ENCODE data around the gene MBLAC1.

MBLAC1 gene, protein sequence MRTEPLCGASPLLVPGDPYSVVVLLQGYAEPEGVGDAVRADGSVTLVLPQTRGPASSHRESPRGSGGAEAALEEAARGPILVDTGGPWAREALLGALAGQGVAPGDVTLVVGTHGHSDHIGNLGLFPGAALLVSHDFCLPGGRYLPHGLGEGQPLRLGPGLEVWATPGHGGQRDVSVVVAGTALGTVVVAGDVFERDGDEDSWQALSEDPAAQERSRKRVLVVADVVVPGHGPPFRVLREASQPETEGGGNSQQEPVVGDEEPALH

DNA sequence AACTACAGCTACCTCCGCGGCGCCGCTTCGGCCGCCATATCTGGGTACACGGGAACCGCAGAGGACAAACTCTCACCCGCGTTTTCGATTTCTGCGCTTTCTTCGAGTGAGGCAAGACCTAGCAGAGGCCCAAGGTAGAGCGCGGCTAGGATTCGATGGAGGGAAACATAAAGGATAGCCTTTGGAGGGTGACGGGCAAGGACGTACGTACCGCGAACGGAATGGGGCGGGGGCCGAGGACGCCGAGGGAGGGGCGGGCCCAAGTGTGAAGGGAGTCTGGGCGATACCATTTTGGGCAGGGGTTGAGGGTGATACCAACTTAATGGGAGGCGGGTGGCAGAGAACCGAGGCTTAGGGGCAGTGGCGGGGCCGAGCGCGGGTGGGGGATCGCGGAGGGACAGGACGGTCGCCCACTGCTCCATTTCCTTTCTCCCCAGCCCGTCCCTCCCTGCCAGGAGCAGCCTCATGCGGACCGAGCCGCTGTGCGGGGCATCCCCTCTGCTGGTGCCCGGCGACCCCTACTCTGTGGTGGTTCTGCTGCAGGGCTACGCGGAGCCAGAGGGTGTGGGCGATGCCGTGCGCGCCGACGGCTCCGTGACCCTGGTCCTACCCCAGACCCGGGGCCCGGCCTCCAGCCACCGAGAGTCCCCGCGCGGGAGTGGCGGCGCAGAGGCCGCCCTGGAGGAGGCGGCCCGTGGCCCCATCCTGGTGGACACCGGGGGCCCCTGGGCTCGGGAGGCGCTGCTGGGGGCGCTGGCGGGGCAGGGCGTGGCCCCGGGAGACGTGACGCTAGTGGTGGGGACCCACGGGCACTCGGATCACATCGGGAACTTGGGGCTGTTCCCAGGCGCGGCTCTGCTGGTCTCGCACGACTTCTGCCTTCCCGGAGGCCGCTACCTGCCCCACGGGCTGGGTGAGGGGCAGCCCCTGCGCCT is at the start of gene MBLAC1:
MBLAC1 (plus strand) TSS at position 37 of the 935 bp plus-strand sequence; CDS start at position 466, 429 bp downstream.
- DNase-seq = peak; percentile 76

DNA sequence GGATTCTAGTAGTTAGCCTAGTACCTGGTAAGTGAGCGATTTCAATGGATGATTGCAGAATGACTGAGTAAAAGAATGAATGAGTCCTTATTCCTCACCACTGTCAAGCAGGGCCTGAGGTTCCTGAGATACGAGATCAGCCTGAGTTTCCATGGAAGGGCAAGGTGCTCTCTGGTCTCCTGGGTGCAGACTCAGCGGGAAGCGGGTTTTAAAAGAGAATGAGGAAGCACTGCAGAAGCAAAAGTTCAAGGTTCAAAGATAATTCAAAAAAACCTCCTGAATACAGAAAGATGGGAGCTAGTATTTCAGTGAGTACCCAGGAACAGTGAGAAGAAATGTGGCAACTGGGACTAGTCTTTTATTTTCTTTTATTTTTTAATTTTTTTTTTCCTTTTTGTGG is 49.6 kb upstream of the MBLAC1 start:
- DNase-seq = no peak

DNA sequence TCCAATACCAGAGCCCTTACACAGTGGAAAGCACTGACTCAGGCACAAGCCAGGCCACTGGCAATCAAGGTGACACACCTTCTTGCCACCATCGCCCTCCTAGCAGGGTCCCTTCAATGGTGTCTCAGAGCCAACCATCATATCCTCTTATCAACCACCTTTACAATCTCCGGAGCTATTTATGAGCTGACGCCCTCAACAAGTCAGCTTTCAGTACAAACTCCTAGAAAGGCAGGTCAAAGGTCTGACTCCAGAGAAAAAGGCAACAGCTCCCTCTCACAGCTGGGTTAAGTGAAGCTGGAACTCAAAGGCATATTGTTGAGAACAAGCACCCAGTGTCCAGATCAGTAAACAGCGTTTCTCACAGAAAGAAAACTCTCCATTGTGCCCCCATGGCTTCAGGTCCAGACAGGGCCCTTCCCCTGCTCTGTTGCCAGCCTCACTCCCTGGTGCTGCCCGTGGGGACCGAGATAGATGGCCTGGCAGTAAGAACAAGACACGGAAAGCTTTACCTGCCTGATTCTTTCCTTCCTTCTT is 47.7 kb upstream of the MBLAC1 start:
- DNase-seq = no peak

DNA sequence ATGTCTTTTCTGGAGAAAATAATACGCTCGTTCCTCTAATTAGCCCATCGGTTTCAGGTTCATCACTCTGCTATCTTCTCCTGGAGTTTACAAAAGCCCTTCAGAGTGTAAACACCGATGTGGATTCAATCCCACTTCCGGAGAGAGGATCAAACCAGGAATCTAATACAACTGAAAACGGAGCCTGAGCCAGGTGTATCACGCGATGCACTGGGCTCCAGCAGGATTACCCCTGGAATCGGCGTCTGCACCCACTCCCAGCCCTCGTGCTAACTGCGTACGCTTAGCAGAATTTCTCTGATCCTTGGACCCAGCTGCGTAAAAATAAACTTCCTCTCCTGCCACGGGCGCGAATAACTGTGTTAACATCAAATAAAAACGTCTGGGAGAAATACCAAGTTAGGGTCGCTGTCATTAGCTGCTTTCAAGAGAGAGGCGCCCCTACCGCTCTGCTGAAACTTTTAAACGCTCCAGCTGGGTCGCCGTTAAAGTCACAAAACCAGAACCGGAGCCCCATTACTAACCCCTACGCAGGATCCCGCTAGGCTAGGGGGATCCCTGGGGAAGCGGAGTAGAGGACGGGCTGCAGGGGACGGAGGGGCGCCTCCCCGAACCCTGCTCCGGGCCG is 45.7 kb upstream of the MBLAC1 start:
- DNase-seq = peak; percentile 8

DNA sequence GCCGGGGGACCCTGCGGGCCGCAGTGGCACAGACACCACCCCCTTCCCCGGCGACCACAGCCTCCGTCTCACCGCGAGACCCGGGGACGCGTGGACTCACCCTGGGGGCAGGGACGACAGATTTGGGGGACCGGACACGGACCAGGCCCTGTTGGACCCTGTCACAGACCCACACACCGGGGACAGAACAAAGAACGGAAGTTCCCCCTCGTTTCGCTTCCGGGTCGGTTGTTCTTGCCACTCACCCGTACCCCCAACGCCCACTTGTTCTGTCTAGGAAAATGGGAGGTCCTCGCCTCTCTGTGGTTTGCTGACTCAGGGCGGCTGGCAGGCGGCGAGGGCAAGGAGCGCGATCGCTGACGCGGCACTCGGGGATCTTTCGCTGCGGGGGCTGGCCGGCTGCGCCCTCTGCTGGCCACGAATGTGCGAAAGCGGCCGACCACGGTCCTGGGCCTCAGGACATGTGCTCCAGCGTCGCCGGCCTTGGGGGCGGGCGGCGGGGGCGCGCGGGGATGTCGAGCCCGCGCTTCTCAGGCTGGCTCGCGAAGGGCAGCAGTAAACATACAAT is 45.1 kb upstream of the MBLAC1 start, which contains the start of gene ZNF3:
ZNF3 (minus strand) TSS at position 189 of the 568 bp plus-strand sequence. CDS start 4,366 bp downstream, outside the sequence.
- peak; percentile 90 for DNase-seq

DNA sequence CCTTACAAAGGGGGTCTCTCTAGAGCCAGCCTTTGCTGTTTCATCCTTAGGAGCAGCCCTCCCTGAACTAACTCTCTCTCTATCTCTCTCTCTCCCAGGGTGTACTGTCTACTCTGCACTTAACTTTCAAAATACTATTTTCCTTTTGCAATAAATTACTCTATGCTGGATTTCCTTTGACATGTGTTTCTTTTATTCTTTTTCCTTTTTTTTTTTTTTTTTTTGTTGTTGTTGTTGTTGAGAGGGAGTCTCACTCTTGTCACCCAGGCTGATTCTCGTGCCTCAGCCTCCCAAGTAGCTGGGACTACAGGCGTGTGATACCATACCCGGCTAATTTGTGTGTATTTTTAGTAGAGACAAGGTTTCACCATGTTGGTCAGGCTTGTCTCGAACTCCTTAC is 43.8 kb upstream of the MBLAC1 start:
- no peak for DNase-seq

DNA sequence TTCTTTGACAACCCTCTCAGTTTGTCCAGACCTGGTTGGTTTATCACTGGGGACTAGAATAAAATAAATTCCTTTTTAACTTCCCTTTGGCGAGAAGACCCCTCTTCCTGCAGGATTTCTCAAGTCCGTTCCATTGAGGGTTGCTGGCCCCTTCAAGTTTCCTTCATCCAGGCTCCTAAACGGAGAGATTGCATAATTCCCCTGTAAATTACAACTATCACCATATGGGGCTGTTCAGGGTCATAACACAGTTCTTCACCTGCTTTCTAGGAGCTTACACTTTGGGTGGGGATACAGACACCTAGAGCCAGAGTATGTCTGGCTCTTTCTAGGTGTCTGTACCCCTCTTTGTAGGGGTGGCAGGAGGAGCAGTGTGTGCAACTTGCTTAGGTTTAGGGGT is 41.3 kb upstream of the MBLAC1 start:
- DNase-seq = no peak

DNA sequence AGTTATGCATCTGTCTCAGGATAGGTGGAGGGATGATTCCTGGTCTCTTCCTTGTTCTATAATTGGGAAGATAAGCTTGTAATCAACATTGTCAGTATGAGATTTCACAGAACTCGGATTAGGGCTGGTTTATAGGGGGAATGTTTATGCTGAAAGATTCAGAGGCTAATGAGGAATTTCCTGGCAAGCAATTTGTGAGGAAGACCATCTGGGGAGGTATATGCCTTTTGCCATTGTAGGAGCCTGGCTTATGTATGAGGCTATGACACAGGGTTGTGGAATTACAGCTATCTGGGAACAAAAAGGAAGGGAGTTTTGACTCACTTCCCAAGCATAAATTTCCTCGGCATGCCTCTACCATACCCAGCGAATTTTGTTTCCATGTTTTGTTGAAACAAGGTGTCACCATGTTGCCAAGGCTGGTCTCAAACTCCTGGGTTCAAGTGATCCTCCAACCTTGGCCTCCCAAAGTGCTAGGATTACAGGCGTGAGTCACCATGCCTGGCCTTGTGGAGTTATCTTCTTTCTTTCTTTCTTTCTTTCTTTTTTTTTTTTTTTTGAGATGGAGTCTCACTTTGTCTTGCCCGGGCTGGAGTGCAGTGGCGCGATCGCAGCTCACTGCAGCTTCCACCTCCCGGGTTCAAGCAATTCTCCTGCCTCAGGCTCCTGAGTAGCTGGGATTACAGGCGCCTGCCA is 39.6 kb upstream of the MBLAC1 start:
- no peak for DNase-seq

DNA sequence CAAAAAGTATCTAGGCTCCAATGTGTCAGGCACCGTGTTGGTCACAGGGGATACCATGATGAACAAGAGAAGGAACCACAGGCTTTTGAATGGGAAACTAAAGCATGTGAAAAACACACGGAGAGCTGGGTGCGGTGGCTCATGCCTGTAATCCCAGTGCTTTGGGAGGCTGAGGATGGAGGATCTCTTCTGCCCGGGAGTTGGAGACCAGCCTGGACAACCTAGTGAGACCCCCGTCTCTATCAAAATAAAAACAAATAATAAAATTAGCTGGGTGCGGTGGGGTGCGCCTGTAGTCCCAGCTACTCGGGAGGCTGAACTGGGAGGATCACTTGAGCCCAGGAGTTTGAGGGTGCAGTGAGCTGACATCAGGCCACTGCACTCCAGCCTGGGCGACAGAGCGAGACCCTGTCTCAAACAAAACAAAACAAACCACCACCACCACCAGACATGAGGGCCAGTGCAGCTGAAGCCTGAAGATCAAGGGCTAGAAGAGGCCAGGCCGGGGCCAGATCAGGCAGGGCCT is 38.6 kb upstream of the MBLAC1 start:
- DNase-seq = no peak

DNA sequence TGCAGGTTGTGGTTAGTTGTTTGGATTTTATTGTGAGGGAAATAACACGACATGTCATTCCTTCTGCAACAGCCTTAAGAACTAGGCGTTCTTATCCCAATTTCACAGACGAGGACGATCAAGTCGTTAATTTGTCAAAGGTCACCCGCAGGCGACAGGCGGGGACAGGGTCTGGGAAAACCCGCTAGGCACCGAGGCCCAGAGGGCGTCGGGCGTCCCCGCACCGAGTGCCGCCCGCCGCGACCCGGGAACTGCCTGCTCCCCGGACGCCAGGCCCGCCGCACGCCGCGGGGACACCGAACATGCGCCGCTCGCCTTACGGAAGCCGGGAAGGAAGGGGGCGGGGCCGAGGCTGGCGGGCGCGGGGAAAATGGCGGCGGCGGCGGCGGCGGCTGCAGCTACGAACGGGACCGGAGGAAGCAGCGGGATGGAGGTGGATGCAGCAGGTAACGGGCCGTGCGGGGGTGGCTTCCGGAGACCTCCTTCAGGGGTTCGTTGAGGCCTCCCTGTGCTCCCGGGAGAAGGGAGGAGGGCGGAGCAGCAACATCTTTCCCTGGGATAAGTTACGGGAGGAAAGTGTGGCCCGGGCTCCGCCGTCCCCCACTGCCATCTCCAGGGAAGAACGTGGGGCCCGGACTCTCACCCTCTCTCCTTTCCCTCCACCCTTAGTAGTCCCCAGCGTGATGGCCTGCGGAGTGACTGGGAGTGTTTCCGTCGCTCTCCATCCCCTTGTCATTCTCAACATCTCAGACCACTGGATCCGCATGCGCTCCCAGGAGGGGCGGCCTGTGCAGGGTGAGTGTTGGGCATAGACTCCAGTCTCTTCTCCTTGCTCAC is 37.9 kb upstream of the MBLAC1 start, which contains the start of gene COPS6:
COPS6 (plus strand) TSS at position 349 of the 837 bp plus-strand sequence; CDS start at position 371, 22 bp downstream.
- peak; percentile 48 for DNase-seq

DNA sequence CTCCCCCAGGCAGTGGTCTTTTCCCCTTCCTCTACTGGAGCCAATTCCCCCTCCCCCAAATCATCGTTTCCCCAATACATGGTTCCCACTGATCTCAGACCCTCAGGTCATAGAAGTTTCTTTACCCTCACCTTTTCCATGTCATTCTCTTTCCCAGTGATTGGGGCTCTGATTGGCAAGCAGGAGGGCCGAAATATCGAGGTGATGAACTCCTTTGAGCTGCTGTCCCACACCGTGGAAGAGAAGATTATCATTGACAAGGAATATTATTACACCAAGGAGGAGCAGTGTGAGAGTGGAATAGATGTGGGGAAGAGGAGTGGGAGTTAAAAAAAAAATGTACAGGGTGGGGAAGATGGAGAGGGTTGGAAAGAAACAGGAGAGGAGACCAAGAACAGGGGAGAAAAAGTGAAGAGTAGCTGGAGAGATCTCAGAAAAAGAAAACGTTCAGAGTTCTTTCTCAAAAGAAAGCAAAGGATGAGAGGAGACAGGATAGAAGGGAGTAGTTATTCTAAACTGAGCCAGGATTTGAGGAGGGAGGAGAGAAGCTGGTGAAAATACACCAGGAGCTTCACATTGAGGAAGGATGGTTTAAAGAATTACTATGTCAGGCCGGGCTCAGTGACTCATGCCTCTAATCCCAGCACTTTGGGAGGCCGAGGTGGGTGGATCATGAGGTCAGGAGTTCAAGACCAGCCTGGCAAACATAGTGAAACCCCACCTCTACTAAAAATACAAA is 37.1 kb upstream of the MBLAC1 start:
- no peak for DNase-seq

DNA sequence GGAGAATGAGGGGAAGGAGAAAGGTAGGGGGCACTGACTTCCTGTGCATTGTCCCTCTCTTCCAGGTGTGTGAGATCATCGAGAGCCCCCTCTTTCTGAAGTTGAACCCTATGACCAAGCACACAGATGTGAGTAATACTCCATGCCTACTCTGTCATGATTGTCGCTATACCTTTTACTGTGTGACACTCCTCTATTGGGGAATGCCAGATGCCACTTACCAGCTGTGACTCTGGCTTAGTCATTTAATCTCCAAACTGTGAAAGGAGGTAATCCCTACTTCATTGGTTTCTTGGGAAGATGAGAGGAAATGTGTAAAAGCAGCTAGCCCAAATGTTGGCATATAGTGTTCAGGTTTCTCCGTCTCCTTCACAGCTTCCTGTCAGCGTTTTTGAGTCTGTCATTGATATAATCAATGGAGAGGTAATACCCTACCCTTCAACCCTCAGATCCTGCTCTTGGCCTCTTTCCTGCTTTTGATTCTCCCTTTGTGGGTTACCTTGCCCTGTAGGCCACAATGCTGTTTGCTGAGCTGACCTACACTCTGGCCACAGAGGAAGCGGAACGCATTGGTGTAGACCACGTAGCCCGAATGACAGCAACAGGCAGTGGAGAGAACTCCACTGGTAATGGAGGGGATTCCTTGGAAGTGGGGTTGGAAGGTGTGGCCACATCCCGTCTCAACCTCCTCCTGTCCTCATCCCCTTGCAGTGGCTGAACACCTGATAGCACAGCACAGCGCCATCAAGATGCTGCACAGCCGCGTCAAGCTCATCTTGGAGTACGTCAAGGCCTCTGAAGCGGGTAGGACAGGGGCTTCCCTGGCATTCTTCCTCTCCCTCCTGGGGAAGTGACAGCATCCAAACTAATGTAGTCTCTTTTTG is 36.0 kb upstream of the MBLAC1 start:
- no peak for DNase-seq

DNA sequence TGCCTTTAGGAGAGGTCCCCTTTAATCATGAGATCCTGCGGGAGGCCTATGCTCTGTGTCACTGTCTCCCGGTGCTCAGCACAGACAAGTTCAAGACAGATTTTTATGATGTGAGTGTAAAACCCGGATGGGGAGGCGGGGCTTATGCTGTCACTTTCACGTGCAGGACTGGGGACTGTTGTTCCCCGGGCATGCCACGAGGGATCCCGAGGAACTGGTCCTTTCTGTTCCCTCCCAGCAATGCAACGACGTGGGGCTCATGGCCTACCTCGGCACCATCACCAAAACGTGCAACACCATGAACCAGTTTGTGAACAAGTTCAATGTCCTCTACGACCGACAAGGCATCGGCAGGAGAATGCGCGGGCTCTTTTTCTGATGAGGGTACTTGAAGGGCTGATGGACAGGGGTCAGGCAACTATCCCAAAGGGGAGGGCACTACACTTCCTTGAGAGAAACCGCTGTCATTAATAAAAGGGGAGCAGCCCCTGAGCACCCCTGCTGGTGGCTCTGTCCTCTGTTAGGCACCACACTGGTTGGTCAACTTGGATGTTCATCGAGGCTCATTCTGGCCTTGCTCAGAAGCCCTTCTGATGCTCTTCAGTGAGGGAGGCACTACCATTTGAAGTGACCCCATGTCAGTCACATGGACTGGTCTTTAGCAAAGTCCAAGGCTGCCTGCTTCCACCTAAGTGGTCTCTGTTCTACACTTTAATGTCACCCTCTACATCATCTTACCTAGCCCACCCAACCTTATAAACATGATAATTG is 35.2 kb upstream of the MBLAC1 start:
- DNase-seq = peak; percentile 4

DNA sequence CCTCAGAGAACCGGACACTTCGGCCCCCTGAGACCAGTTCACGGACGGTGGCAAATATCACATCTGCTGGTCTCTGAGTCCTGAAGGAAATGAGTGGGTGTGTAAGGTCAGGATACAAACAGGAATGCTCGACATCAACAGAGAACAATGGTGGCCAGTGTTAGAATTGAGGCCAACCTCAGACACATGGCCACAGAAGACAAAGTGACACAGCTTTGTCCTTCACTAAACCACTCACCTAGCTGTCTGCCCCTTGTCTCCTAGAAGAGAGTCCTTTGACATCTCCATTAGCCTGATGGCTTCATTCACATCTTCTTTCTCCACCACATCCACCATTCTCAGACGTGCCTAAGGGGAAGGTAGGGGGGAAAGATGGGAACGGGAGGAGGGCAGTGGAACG is 33.7 kb upstream of the MBLAC1 start:
- no peak for DNase-seq

DNA sequence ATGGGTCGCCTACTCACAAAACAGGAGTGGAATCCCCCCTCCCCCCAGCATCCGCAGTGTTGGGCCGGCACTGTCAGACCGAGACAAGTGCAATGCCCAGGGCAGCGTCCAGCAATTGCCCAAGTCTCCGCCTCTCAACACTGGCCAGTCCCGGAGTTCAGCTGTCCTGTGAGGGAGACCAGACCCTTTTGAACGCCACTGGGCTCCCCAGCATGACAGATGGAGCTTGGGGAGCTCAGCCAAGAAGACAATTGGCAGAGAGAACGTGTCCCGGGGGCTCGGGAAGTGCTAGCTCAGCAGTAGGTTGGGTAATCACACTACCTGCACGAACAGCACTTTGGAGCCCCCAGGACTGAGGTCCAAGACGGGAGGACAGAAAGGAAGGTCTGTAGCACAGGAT is 33.3 kb upstream of the MBLAC1 start:
- no peak for DNase-seq

DNA sequence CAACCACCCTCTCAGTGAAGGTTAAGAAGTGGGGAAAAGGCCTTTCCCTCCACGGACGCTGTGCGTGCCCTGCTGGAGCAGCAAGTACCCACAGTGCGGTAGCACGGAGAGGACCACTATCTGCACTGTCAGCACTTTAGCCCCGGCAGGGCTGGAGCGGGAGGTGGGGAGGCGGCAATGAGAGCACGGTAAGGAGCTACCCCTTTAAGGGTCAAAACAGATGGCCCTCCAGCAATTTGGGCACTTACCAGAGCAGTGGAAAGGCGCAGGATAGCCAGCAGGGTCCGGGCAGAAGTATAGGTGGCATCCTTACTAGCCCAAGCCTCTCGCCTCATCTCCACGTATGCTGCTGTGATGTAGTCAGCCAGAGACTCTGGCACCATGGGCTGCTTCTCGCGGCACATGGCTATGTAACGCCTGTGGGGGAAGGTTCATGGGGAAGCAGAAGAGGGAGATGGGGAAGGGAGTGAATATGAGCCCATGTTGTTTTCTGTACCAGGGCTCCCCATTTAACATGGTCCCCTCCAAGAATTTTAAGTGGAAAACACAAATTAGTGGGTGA is 32.8 kb upstream of the MBLAC1 start:
- DNase-seq = no peak

DNA sequence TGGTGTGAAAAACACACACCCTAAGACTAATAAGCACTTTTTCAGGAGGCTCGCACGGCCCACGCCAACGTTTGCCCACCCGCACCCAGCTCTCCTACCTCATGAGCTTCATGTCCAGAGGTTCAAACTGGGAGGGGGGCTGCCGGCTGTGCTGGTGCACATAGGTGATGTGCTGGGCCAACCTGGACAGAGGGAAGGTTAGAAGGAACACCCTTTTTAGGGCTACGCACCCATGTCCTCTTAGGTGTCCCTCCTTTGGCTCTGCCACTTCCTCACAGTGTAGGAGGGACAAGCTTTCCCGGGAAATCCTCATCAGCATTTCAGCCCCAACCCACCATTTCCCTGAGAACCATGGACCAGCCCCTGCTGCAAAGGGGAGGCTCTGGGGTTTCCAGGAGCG is 31.5 kb upstream of the MBLAC1 start:
- DNase-seq = no peak

DNA sequence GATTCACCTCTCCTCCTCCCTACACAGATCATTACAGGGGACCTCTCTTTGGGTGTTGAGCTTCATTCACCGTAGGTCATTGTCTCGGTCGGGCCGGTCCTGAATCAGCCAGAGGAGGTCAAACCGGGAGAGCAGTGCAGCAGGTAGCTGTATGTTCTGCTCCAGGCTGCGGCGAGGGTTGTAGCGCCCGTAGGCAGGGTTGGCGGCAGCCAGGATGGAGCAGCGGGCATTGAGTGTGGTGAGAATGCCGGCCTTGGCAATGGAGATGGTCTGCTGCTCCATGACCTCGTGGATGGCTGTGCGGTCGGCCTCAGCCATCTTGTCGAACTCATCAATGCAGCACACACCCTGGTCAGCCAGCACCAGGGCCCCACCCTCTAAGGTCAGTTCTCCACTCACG is 31.1 kb upstream of the MBLAC1 start:
- no peak for DNase-seq
